Neural cell (in vitro differentiated cells): ENCODE measurements around the gene CENPT.

Experiments
- EP300 ChIP-seq: fragments of 450-650 bp; conservative IDR thresholded peaks from 2 replicates; pipeline ENCODE4 v1.6.1; 2014; ENCODE audit warnings: antibody characterized with exemption, mild to moderate bottlenecking, moderate library complexity; ENCODE audit not compliant: poor library complexity, severe bottlenecking
- EZH2 ChIP-seq: fragments of 200-600, 300-800 bp; shearing (Covaris generic), sonication (generic); IDR thresholded peaks from 2 replicates; pipeline ENCODE4 v1.6.1; 2014; ENCODE audit warnings: antibody characterized with exemption, low read length, borderline replicate concordance, mild to moderate bottlenecking; ENCODE audit not compliant: insufficient read depth, poor library complexity, severe bottlenecking
- TAF1 ChIP-seq: IDR thresholded peaks from 2 replicates; pipeline ENCODE4 v1.6.1; 2012; ENCODE audit warnings: low read depth
- TF ChIP-seq, protein P1 (sequence below): fragments of 450-650 bp; IDR thresholded peaks from 2 replicates; pipeline ENCODE4 v1.5.1; 2014; ENCODE audit warnings: antibody characterized with exemption, mild to moderate bottlenecking, moderate library complexity; ENCODE audit not compliant: poor library complexity, severe bottlenecking

DNA sequence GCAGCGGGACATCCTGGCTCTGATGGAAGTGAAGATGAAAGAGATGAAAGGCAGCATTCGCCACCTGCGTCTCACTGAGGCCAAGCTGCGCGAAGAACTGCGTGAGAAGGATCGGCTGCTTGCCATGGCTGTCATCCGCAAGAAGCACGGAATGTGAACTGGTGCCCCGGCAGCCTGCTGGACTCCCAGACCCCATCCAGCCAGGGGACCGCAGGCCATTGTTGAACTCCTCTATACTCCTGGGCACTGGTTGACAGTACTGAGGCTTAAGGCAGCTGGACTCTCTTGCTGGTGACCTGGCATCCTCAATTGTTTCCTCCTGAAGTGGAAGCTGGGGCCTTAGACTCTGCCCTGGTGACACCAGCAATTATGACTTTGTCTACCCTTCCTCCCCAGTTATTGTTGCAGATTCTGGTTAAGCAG, 4.1 kb downstream of the CENPT start:
- TF ChIP-seq, protein P1, sequence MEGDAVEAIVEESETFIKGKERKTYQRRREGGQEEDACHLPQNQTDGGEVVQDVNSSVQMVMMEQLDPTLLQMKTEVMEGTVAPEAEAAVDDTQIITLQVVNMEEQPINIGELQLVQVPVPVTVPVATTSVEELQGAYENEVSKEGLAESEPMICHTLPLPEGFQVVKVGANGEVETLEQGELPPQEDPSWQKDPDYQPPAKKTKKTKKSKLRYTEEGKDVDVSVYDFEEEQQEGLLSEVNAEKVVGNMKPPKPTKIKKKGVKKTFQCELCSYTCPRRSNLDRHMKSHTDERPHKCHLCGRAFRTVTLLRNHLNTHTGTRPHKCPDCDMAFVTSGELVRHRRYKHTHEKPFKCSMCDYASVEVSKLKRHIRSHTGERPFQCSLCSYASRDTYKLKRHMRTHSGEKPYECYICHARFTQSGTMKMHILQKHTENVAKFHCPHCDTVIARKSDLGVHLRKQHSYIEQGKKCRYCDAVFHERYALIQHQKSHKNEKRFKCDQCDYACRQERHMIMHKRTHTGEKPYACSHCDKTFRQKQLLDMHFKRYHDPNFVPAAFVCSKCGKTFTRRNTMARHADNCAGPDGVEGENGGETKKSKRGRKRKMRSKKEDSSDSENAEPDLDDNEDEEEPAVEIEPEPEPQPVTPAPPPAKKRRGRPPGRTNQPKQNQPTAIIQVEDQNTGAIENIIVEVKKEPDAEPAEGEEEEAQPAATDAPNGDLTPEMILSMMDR, result no peak
- TF ChIP-seq EP300 (no peak), TAF1 (no peak), EZH2 (no peak)
